ENCODE data around the gene MCAM. TPM values are rescaled to one million over a fixed set of nuclear protein-coding genes. Genes with fewer than 3 reads are reported as not detected.

MCAM gene, protein sequence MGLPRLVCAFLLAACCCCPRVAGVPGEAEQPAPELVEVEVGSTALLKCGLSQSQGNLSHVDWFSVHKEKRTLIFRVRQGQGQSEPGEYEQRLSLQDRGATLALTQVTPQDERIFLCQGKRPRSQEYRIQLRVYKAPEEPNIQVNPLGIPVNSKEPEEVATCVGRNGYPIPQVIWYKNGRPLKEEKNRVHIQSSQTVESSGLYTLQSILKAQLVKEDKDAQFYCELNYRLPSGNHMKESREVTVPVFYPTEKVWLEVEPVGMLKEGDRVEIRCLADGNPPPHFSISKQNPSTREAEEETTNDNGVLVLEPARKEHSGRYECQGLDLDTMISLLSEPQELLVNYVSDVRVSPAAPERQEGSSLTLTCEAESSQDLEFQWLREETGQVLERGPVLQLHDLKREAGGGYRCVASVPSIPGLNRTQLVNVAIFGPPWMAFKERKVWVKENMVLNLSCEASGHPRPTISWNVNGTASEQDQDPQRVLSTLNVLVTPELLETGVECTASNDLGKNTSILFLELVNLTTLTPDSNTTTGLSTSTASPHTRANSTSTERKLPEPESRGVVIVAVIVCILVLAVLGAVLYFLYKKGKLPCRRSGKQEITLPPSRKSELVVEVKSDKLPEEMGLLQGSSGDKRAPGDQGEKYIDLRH
- total RNA-seq (100 to 1,000 TPM in 2 of 4 donors, 10 to 100 TPM in 2; 95.1 to 127 (median 104) TPM), polyA plus RNA-seq (97.2 TPM)
- long read RNA-seq, donor 1, transcript MCAM-201 (16 exons, 3,313 nt): major isoform, 66 of 158 reads
- long read RNA-seq, donor 1, partial matches to known transcripts: 52 of 158 reads
- long read RNA-seq, donor 1, other reads (novel, unspliced or antisense): 39 of 158 reads
- long read RNA-seq, donor 2, transcript MCAM-201 (16 exons, 3,313 nt): major isoform, 63 of 116 reads
- long read RNA-seq, donor 2, partial matches to known transcripts: 14 of 116 reads
- long read RNA-seq, donor 2, other reads (novel, unspliced or antisense): 39 of 116 reads
- long read RNA-seq, donor 3, transcript MCAM-208 (14 exons, 3,164 nt): minor isoform, 7 of 362 reads
- long read RNA-seq, donor 3, transcript MCAM-201 (16 exons, 3,313 nt): major isoform, 150 of 362 reads
- long read RNA-seq, donor 3, partial matches to known transcripts: 51 of 362 reads
- long read RNA-seq, donor 3, other reads (novel, unspliced or antisense): 154 of 362 reads
- long read RNA-seq, donor 4, transcript MCAM-201 (16 exons, 3,313 nt): major isoform, 40 of 88 reads
- long read RNA-seq, donor 4, partial matches to known transcripts: 10 of 88 reads
- long read RNA-seq, donor 4, other reads (novel, unspliced or antisense): 38 of 88 reads

- 1% methylated on average over 73 of the region's 74 CpGs for WGBS
- Histone ChIP-seq H3K27ac (ENCODE audit: low read length) (peak within 1 kb of the TSS; percentile 90), H3K4me3 (ENCODE audit: low read length) (peak within 1 kb of the TSS; percentile 80), H3K4me1 (ENCODE audit: control insufficient read depth, insufficient read depth, low read length) (peaks cover 13% of the 10 kb centered on the region), H3K27me3 (ENCODE audit: control insufficient read depth, insufficient read depth) (no peaks in the 10 kb centered on the region), H3K9me3 (ENCODE audit: control insufficient read depth, low read length) (no peaks in the 10 kb centered on the region)
- intact Hi-C loops (cut with DNase I): loop anchor here in 1 of 4 donors (10.0 kb wide), 1 partner anchor 112 kb away; the partner anchor contains the start of gene CBL
- ATAC-seq (peak; percentile 13 to 40), DNase-seq (peak; percentile 75 to 87 (median 80))
These were observed at the start of gene MCAM for GRCh38 chr11:119316729-119317591. MCAM (minus strand) TSS chr11:119317130; CDS start chr11:119317101, 29 bp downstream.

DNA sequence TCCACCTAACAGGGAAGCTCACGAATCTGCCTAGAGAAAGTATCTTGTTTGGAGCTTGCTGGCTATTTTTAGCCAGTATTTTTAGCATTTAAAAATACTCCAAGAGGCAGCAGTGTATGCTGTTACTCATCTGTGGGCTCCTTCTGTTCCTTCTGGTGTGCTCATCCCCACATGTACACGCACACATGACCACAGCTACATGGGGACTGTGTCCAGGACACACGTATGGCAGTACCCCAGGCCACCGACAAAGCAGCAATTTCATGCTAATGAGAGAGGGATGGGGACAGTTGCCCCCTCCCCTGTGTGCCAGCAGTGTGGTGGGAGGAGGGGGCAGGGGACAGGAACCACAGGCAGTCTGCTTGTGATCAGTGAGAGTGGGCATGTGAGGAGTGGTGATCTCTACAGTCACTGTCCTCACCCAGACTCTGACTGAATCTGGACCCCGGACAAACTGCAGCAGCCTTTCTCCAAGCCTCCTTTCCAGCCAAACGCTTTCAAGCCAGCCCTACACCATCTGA lies 48.2 kb upstream of the MCAM start:
- ATAC-seq (peak in 1 of 2 donors; percentile 7), DNase-seq (no peak)
- Histone ChIP-seq H3K4me3 (ENCODE audit: low read length) (peak overlapping the region; percentile 60), H3K27me3 (ENCODE audit: control insufficient read depth, insufficient read depth) (no peaks in the 10 kb centered on the region), H3K27ac (ENCODE audit: low read length) (peak overlapping the region; percentile 42), H3K4me1 (ENCODE audit: control insufficient read depth, insufficient read depth, low read length) (peaks cover 9% of the 10 kb centered on the region), H3K9me3 (ENCODE audit: control insufficient read depth, low read length) (no peaks in the 10 kb centered on the region)
- intact Hi-C loops (cut with DNase I): no loop called here
- WGBS: 58% methylated on average over 6 of the region's 6 CpGs

GRCh38 chr11:119363851-119364590 lies 47.1 kb upstream of the MCAM start:
- Histone ChIP-seq H3K4me1 (ENCODE audit: control insufficient read depth, insufficient read depth, low read length) (peaks cover 9% of the 10 kb centered on the region), H3K27me3 (ENCODE audit: control insufficient read depth, insufficient read depth) (no peaks in the 10 kb centered on the region), H3K4me3 (ENCODE audit: low read length) (peak overlapping the region; percentile 60), H3K9me3 (ENCODE audit: control insufficient read depth, low read length) (no peaks in the 10 kb centered on the region), H3K27ac (ENCODE audit: low read length) (peak overlapping the region; percentile 82)
- intact Hi-C loops (cut with DNase I): no loop called here
- ATAC-seq: peak; percentile 56 to 66
- 2% methylated on average over 88 of the region's 88 CpGs for WGBS
- DNase-seq: peak; percentile 69 to 90 (median 87)

DNA sequence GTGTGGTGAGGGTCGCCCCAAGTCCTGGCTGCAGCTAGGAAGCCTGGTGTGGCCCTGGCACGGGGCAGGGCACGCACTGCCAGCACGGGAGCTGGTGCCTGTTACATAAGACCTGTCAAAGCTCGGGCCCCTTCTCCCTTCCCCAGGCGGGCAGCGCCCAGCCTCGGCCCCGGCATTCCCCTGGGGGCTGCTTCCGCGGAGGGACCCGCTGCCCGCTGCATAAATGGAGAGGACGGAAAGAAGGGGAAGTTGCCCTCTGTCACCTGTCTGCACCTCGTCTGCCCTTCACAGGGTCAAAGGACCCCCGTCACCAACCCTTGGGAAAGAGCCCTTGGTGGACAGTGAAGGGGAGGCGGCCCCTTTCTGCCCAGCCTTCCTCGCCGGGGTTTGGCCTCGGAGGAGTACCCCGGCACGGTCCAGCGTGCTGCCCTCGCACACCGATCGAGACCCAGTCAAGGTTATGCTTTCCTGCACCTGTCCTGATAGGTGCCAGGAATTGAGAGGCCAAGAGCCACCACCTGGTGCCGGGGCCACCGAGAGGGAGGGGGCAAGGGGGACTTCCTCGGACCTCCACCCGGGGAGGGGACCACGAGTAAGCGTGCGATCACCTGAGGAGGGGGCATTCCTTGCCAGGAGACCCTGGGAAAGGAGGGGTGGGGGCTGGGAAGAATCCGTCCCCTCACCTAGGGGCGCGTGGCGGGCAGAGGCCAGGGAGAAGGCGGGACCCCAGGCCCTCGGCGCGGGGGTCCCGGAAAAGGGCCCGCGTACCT lies 46.3 kb upstream of the MCAM start:
- intact Hi-C loops (cut with DNase I): no loop called here
- H3K4me1 ChIP-seq (ENCODE audit: control insufficient read depth, insufficient read depth, low read length): peaks cover 9% of the 10 kb centered on the region
- DNase-seq (peak in 2 of 3 donors; percentile 71 to 76), ATAC-seq (peak; percentile 13 to 14)
- no peaks in the 10 kb centered on the region for H3K9me3 ChIP-seq (ENCODE audit: control insufficient read depth, low read length)
- H3K27ac ChIP-seq (ENCODE audit: low read length): peak overlapping the region; percentile 82
- peak overlapping the region; percentile 60 for H3K4me3 ChIP-seq (ENCODE audit: low read length)
- H3K27me3 ChIP-seq (ENCODE audit: control insufficient read depth, insufficient read depth): no peaks in the 10 kb centered on the region
- WGBS: 35% methylated on average over 44 of the region's 44 CpGs

- intact Hi-C loops (cut with DNase I): no loop called here
- peaks cover 7% of the 10 kb centered on the region for H3K4me1 ChIP-seq (ENCODE audit: control insufficient read depth, insufficient read depth, low read length)
- peak overlapping the region; percentile 82 for H3K27ac ChIP-seq (ENCODE audit: low read length)
- ATAC-seq: no peak
- peak overlapping the region; percentile 60 for H3K4me3 ChIP-seq (ENCODE audit: low read length)
- 64% methylated on average over 5 of the region's 5 CpGs for WGBS
- H3K9me3 ChIP-seq (ENCODE audit: control insufficient read depth, low read length): no peaks in the 10 kb centered on the region
- DNase-seq: no peak
- H3K27me3 ChIP-seq (ENCODE audit: control insufficient read depth, insufficient read depth): no peaks in the 10 kb centered on the region
These were observed 45.8 kb upstream of the MCAM start for GRCh38 chr11:119362741-119363080.

- Histone ChIP-seq H3K27ac (ENCODE audit: low read length) (peak overlapping the region; percentile 82), H3K27me3 (ENCODE audit: control insufficient read depth, insufficient read depth) (no peaks in the 10 kb centered on the region), H3K4me3 (ENCODE audit: low read length) (peak overlapping the region; percentile 60), H3K4me1 (ENCODE audit: control insufficient read depth, insufficient read depth, low read length) (peaks cover 1% of the 10 kb centered on the region), H3K9me3 (ENCODE audit: control insufficient read depth, low read length) (no peaks in the 10 kb centered on the region)
- ATAC-seq (peak in 1 of 2 donors; percentile 12), DNase-seq (no peak)
- 52% methylated on average over 11 of the region's 11 CpGs for WGBS
- intact Hi-C loops (cut with DNase I): no loop called here
These were observed 45.2 kb upstream of the MCAM start for GRCh38 chr11:119361941-119362725.

DNA sequence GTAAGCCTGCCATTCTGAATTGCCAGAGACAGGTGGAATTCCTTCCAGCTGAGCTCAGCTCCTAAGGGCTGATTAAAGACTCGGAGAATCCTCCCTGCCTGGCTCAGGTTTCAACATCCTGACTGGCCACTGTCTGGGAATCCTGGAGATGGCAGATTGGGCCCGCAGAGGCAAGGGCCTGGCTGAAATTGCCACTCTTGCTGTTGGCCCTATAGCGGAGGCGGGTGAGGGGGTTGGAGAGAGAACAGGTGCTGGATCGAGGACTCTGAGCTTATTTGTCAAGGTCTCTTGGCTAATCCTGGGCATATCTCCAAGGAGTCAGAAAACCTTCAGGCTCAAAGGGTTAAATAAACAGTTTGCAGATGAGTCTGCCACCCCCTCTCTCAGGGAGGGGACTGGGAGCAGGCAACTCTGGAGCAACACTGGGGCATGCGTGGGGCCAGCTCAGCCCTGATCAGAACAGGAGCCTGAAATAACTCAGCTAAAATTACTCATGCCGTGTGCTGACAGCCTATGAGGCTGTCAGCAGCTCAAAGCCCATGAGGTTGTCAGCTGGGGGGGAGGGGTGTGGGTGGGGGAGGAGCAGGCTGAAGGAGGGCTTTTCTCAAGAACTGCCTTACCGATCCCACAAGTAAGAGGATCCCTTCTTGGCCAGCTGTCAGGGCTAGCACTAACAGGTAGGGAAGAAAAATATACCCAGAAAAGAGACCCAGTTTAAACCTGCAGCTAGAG lies 44.3 kb upstream of the MCAM start:
- H3K27ac ChIP-seq (ENCODE audit: low read length): peak overlapping the region; percentile 92
- no peak overlapping the region for H3K4me3 ChIP-seq (ENCODE audit: low read length)
- DNase-seq (peak in 2 of 3 donors; percentile 78), ATAC-seq (peak; percentile 73 to 78)
- no peaks in the 10 kb centered on the region for H3K27me3 ChIP-seq (ENCODE audit: control insufficient read depth, insufficient read depth)
- 36% methylated on average over 8 of the region's 8 CpGs for WGBS
- H3K9me3 ChIP-seq (ENCODE audit: control insufficient read depth, low read length): no peaks in the 10 kb centered on the region
- intact Hi-C loops (cut with DNase I): no loop called here
- H3K4me1 ChIP-seq (ENCODE audit: control insufficient read depth, insufficient read depth, low read length): no peaks in the 10 kb centered on the region
